ENCODE measurements around the gene RFX4. TPM values are rescaled to one million over a fixed set of nuclear protein-coding genes. Genes with fewer than 3 reads are reported as not detected.

The RFX4 gene
- total and polyA plus RNA-seq, 2 of the 8 experiments (the other 6 are each of a cell fraction or from before 2014, with no cell fraction given) = 0.06 TPM; not detected in 1

DNA sequence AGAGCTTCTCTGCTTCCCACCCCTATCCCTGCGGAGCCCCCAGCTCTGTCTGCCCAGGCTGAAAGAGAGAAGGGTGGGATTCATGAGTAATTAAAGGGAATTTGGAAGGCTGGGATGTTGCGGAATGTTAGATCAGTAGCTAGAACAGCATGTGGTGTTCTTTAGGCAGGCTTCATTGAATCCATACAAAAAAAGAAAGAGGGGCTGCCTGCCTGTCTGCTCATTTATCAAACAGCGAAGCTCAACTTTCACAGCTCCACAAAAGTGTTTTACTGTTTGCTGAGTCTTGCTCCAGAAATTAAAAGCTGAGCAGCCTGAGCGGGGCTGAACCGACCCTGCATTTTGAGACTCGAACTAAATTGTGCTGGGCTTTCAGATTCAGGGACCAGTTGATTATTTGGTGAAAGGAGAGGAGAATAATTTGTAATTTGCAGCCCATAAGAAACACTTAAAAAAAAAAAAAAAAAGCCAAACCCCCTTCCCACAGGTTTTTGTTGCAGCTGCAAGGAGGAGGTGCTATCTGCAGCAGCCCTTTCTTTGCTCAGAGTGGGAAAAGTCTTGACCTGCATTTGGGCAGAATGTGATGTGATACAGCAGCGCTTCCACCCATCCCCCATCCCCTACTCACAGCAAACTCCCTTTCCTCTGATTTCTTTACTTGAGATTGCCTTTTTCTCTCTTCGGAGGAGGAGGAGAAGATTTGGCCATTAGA lies 89.7 kb downstream of the RFX4 start:
- no peak overlapping the region for H2AK5ac ChIP-seq (ENCODE audit: low read depth, low read length)
- H3K14ac ChIP-seq (ENCODE audit: insufficient read length) = no peak overlapping the region
- POLR2A ChIA-PET (ENCODE audit: partially characterized antibody) = no interaction called here
- H2BK20ac ChIP-seq (ENCODE audit: low read length) = 0 out of 2 replicates have a peak overlapping the region, but pooled peaks have one; percentile 6
- no peaks in the 10 kb centered on the region for H4K20me1 ChIP-seq (replicated peaks in 1 of 2; ENCODE audit: control insufficient read depth in 1 of 2, insufficient read depth in 2 of 2, low read length in 2 of 2)
- H3K27me3 ChIP-seq (replicated peaks in 1 of 4; ENCODE audit: control insufficient read depth in 3 of 4, extremely low read depth in 1 of 4, insufficient read depth in 3 of 4, low read length in 3 of 4) = no peaks in the 10 kb centered on the region
- no peak overlapping the region for H2BK120ac ChIP-seq (replicated peaks; ENCODE audit: low read depth, low read length)
- no peaks in the 10 kb centered on the region for H3K79me1 ChIP-seq (ENCODE audit: low read depth, low read length)
- no peak overlapping the region for H2BK5ac ChIP-seq (ENCODE audit: low read depth, low read length)
- CTCF ChIA-PET (ENCODE audit: partially characterized antibody) = interaction anchor here (1.1 to 1.6 kb wide), 3 partner anchors 12 to 169 kb away, joined by 3 to 4 read pairs (median 3); no protein-coding TSS in a partner anchor
- H4K5ac ChIP-seq (ENCODE audit: insufficient read length, low read depth, low read length) = no peak overlapping the region
- no peak overlapping the region for H3K56ac ChIP-seq (replicated peaks; ENCODE audit: insufficient read length, low read depth, low read length)
- H3K9ac ChIP-seq (replicated peaks in 1 of 4; ENCODE audit: extremely low read depth in 1 of 4, low read depth in 3 of 4, low read length in 3 of 4) = no peak overlapping the region
- peak overlapping the region; percentile 17 to 23; a peak in 2 of 4 replicates for H3K4me2 ChIP-seq (ENCODE audit: insufficient read depth in 1 of 2, low read depth in 2 of 2, low read length in 2 of 2)
- no peak for FAIRE-seq
- no peak overlapping the region for H2BK15ac ChIP-seq (ENCODE audit: low read length)
- H2BK12ac ChIP-seq (ENCODE audit: low read depth, low read length) = no peak overlapping the region
- H2AFZ ChIP-seq (ENCODE audit: low read length) = peak overlapping the region; percentile 37; the same call in 1 of the 2 replicates
- DNase-seq (ENCODE audit: low read depth in 1 of 2, low spot score in 2 of 2) = peak in 1 of 2 experiments; percentile 40
- no peaks in the 10 kb centered on the region; the same call in 1 of the 2 replicates for H3K23me2 ChIP-seq (ENCODE audit: low read depth, low read length)
- H3K27ac ChIP-seq (ENCODE audit: low read depth, low read length) = no peak overlapping the region
- H3K79me2 ChIP-seq (ENCODE audit: control insufficient read depth in 1 of 2, insufficient read depth in 2 of 2, low read length in 2 of 2) = no peaks in the 10 kb centered on the region
- H3K4me3 ChIP-seq (ENCODE audit: extremely low read depth in 1 of 4, insufficient read depth in 2 of 4, low read depth in 3 of 4, low read length in 4 of 4) = peak overlapping the region in 1 of 4 experiments; percentile 23; a peak in 1 of 8 replicates
- H3K18ac ChIP-seq (ENCODE audit: extremely low read depth, low read length) = peak overlapping the region; percentile 25; the same call in 1 of the 2 replicates
- no peaks in the 10 kb centered on the region for H3K9me3 ChIP-seq (ENCODE audit: insufficient read depth in 2 of 2, low read depth in 1 of 2, low read length in 1 of 2)
- H3K4ac ChIP-seq (replicated peaks; ENCODE audit: insufficient read length, low read depth, low read length) = no peak overlapping the region
- H3K4me1 ChIP-seq (replicated peaks in 1 of 4; ENCODE audit: control insufficient read depth in 3 of 4, insufficient read depth in 4 of 4, low read length in 3 of 4) = peaks cover 0 to 7% (median 5%) of the 10 kb centered on the region in 4 experiments; a peak in 5 of 7 replicates
- H3K36me3 ChIP-seq (ENCODE audit: control insufficient read depth in 2 of 4, insufficient read depth in 4 of 4, low read length in 3 of 4) = no peaks in the 10 kb centered on the region
- H4K91ac ChIP-seq (replicated peaks; ENCODE audit: insufficient read length, low read length) = no peak overlapping the region
- H4K8ac ChIP-seq (ENCODE audit: extremely low read depth, insufficient read depth, low read length) = no peak overlapping the region
- 57% methylated on average over 8 of the region's 8 CpGs; no CpG with 5 or more reads in 1 of the 2 experiments for WGBS, 2 experiments (ENCODE audit: extremely low coverage in 1 of 2, insufficient coverage in 1 of 2, insufficient read length in 1 of 2, insufficient replicate concordance in 2 of 2, low coverage in 1 of 2, low lambda C conversion rate in 2 of 2, missing lambda C conversion rate in 1 of 2)
- H3K23ac ChIP-seq (ENCODE audit: insufficient read length) = no peak overlapping the region
- TF ChIP-seq SP1 (IDR thresholded peaks at IDR 0.05; ENCODE audit: low read depth, low read length) (0 out of 2 replicates have a peak, but pooled peaks have one; percentile 17), RXRA (IDR thresholded peaks at IDR 0.05; ENCODE audit: insufficient read depth, low read depth, low read length) (no peak), KDM5A (IDR thresholded peaks at IDR 0.05; ENCODE audit: low read length) (no peak), SRF (IDR thresholded peaks at IDR 0.05; ENCODE audit: low read depth, low read length) (no peak), TBP (IDR thresholded peaks at IDR 0.05; ENCODE audit: low read depth, low read length) (no peak), SIN3A (conservative IDR thresholded peaks at IDR 0.05 in 1 of 2, IDR thresholded peaks at IDR 0.05 in 1 of 2; ENCODE audit: low read depth in 1 of 2, low read length in 2 of 2) (no peak), EP300 (IDR thresholded peaks at IDR 0.05; ENCODE audit: borderline replicate concordance in 1 of 2, low read depth in 2 of 2, low read length in 2 of 2) (no peak)
- TF ChIP-seq, protein P1, sequence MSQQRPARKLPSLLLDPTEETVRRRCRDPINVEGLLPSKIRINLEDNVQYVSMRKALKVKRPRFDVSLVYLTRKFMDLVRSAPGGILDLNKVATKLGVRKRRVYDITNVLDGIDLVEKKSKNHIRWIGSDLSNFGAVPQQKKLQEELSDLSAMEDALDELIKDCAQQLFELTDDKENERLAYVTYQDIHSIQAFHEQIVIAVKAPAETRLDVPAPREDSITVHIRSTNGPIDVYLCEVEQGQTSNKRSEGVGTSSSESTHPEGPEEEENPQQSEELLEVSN (IDR thresholded peaks at IDR 0.05) = no peak
